NOMO-1 treated with dmso at 0.1 percent for 144 hours (cell line): ENCODE results near the gene ACSF3.
"Not testable (repeated sequence)": the region's sequence is repeated elsewhere in the genome, so short reads cannot be mapped to it uniquely, and the experiment has no call there.

Experiments used
- DNase-seq: peaks from one replicate; lab custom pipeline; 2025; ENCODE audit not compliant: unreplicated experiment; lab: John Stamatoyannopoulos, UW

Gene ACSF3

GRCh38 chr16:89172171-89172527 is 78.5 kb downstream of the ACSF3 start:
- no peak for DNase-seq

DNA sequence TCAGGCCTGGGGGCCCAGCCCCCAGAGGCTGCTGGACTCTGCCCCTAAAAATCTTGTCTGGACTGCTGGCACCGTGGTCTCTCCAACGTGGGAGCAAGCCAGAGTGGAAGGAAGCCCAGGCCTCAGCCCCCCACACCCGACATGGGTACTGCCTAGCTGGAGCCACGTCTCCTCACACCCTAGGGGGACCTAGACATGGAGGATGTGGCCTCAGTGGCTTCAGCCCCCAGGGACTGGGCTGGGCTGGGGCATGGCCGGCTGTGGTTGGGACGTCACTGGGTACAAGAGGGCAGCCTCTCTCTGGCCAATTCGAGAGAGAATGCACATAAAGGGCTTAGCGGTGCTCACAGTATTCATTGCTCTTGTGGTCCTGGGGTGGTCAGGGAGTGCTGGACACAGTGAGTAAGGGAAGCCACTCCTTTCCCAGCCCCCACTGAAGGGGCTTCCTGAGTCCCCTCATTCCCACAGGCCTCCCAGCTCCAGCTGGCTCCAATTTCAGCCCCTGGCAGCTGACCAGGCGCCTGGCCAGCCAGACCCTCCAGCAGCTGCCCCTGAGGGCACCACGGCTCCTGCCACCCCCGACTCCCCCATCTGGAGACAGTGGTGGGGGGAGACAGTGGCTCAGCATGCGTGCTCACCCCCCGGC is 79.0 kb downstream of the ACSF3 start:
- DNase-seq, result no peak

GRCh38 chr16:89173174-89173921 is 79.7 kb downstream of the ACSF3 start:
- DNase-seq, result no peak

DNA sequence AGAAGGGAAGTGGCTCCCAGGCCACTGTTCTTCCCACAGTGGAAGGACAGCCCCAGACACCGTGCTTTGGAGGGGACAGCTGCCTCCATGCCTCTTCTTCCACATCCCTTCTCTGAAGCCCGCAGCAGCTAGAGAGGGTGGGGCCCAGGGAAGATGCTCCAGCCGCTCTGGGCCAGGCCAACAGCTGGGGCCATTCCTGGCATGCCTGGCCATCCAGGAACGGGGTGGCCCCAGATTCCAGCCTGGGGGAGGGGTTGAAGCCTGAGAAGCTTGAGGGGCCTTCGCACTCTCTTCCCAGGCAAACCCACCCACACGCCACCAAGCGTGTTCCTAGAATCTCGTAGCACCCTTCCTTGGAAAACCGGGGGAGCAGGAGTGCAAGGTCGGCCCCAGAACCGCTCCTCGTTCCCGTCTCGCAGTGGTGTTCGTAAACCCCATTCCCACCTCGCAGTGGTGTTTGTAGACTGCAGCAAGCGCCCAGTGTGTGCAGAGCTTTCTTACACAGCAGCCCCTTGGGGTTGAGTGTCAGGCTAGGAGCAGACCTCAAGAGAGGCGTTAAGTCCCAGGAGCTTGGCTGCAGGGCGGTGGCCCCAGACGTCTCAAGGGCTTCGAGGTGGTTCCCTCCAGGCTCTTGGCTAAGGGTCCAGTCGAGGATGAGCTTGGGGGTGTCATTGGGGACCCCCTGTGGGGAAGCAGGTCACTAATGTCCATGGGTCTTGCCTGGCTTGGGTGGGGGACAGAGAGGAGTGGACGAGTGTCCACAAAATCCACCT is 80.6 kb downstream of the ACSF3 start:
- no peak for DNase-seq

GRCh38 chr16:89174877-89175276 is 81.2 kb downstream of the ACSF3 start:
- DNase-seq, result no peak

- DNase-seq, result no peak
Observed at GRCh38 chr16:89175280-89176146, 81.9 kb downstream of the ACSF3 start.

DNA sequence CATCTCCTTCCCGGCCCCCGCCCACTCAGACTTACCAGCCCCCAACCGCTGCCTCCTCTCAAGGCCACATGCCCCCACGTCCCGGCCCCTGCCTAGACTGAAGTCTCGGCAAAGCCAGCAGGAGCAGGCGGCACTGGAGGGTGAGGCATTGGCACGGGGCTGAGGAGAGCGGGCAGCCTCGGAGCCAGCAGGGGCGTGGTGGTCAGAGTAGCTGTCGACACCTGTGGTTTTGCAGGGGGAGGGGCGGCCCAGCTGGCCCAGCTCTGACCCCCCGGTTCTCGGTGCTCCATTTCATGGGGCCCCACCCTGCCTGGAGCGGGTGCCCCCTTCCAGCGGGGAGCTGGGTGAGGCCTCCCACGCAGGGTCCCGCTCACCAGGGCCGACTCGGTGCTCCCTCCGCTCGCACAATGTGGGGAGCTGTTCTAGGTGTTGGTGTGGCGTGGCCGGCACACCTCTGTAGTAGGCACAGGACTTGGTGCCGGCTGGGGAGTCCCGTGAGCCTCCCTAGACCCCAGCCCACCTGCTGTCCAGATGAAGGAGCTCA is 82.6 kb downstream of the ACSF3 start:
- DNase-seq, result no peak

GRCh38 chr16:89176717-89177116 is 83.1 kb downstream of the ACSF3 start:
- DNase-seq, result no peak

- no peak for DNase-seq
Observed at GRCh38 chr16:89177501-89177900, 83.8 kb downstream of the ACSF3 start.

GRCh38 chr16:89178453-89179147 is 84.9 kb downstream of the ACSF3 start:
- no peak for DNase-seq

DNA sequence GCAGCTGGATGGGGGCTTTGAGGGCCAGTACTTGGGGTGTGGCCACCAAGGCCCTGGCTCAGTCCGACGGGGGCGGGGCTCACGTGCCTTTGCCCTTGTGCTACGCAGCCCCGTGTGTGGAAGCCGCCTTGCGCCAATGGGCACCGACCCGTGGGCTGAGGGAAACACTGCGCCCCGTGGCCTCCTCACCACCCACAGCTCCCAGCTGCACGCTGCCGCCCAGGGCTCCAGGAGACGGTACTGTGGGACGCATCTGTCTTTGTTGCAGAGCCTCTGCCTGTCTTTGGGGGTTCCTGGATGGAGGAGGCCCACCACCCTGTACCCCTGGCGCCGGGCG is 85.5 kb downstream of the ACSF3 start:
- no peak for DNase-seq

DNA sequence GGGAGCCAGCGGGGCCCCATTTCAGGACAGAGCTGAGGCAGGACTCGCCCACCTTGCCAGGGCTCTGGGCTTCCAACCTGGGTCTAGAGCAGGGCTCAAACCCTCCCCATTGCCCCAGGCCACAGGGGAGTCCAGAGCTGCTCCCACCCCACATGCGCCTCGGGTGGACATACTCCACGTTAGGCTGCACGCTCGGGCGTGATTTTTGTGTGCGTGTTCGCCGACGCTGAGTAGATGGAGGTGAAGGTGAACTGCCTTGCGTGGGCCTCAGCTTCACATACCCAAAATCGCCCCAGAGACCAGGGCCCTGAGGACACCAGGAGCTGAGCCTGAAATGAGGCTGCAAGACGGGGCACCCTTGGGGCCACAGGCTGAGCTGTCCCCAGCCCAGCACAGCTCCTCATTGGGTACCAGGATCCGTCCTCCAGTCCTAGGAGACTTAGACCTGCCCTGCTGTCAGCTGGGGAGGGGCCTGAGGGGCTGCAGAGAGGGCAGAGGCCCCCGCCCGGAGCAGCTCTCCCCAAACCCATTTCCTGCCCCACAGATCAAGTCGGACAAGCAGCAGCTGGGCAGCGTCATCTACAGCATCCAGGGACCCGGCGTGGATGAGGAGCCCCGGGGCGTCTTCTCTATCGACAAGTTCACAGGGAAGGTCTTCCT is 86.1 kb downstream of the ACSF3 start:
- no peak for DNase-seq

GRCh38 chr16:89183463-89183862 is 89.8 kb downstream of the ACSF3 start:
- DNase-seq, result no peak

DNA sequence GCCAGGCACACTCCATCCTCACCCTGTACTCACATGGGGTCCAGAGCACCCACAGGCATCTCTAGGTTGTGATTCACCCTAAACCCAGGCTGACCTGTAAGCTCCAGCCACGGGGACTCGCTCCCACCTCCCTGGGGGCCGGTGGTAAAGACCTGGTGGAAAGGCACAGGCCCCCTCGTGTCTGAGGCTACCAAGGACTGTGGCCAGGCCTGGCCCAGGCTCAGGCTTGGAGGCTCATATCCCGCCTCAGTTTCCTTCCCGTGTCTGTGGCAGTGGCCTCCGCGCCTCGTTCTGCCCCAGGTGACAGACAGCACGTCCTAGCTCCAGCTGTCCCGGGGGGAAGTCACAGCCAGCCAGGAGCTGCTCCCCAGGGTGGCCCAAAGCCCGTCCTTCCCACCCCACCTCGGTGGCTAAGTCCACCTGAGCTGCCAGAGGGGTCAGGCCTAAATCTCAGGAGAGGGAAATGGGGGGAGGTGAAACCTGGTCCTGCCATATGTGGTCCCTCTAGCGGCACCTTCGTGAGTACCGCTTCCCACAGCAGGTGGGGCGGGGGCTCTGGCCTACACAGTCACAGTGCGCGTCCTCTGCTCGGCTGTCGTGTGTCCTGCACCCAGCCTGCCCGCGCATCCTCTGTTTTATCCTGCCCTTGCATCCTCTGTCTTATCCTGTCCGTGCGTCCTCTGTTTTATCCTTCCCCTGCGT is 90.5 kb downstream of the ACSF3 start:
- no peak for DNase-seq

- no peak for DNase-seq
Observed at GRCh38 chr16:89184677-89184932, 91.0 kb downstream of the ACSF3 start.

- no peak for DNase-seq
Observed at GRCh38 chr16:89184933-89185794, 91.5 kb downstream of the ACSF3 start.

GRCh38 chr16:89185887-89186592 is 92.4 kb downstream of the ACSF3 start:
- not testable (repeated sequence) for DNase-seq

- not testable (repeated sequence) for DNase-seq
Observed at GRCh38 chr16:89186593-89187031, 93.0 kb downstream of the ACSF3 start.
